Fibroblast of lung (primary cell): ENCODE data around the gene ST6GALNAC4. TPM values are rescaled to one million over a fixed set of nuclear protein-coding genes. Genes with fewer than 3 reads are reported as not detected.
A peak's percentile ranks its signal among the peaks of the same experiment; 100 is the strongest.

Experiments
- DNase-seq, 2 donors: peaks; one replicate each; pipeline versions ENCODE4 v3.0.0 to v3.0.0-alpha.2; 2010; ENCODE audit warnings: low read depth in 2 of 2
- H2AFZ ChIP-seq: 2 replicates; pipeline ENCODE4 v1.5.1; 2012; ENCODE audit warnings: low read length, control low read depth, inconsistent platforms
- H3K27ac ChIP-seq: 2 replicates; pipeline ENCODE4 v1.5.1; 2011; ENCODE audit warnings: low read length, control low read depth; ENCODE audit not compliant: insufficient read depth
- H3K27me3 ChIP-seq: 2 replicates; pipeline ENCODE4 v1.5.1; 2011; ENCODE audit warnings: mild to moderate bottlenecking, low read length; ENCODE audit not compliant: control insufficient read depth, insufficient read depth
- H3K36me3 ChIP-seq: 2 replicates; pipeline ENCODE4 v1.5.1; 2011; ENCODE audit warnings: low read length; ENCODE audit not compliant: control insufficient read depth, insufficient read depth
- H3K4me1 ChIP-seq: 2 replicates; pipeline ENCODE4 v1.5.1; 2011; ENCODE audit warnings: low read length; ENCODE audit not compliant: control insufficient read depth, insufficient read depth; ENCODE audit errors: extremely low read depth
- H3K4me2 ChIP-seq: 2 replicates; pipeline ENCODE4 v1.5.1; 2011; ENCODE audit warnings: low read length, control low read depth; ENCODE audit not compliant: insufficient read depth; ENCODE audit errors: extremely low read depth
- H3K4me3 ChIP-seq, 4 experiments: fragments of 200-600 bp in 1 of 4; sonication (generic) in 1 of 4; replicated peaks in 1 of 4; 2 replicates each; pipeline ENCODE4 v1.5.1; 2011 to 2016; ENCODE audit warnings: low read length in 4 of 4, low read depth in 3 of 4, mild to moderate bottlenecking in 3 of 4, control low read depth in 2 of 4, inconsistent platforms in 1 of 4, mixed read lengths in 1 of 4; ENCODE audit not compliant: insufficient read depth in 1 of 4; ENCODE audit errors: control extremely low read depth in 1 of 4
- H3K79me2 ChIP-seq: 2 replicates; pipeline ENCODE4 v1.5.1; 2012; ENCODE audit warnings: mild to moderate bottlenecking, low read length, inconsistent platforms; ENCODE audit not compliant: control insufficient read depth, insufficient read depth
- H3K9ac ChIP-seq: 2 replicates; pipeline ENCODE4 v1.5.1; 2011; ENCODE audit warnings: mild to moderate bottlenecking, low read length, control low read depth; ENCODE audit not compliant: insufficient read depth
- H3K9me3 ChIP-seq: 2 replicates; pipeline ENCODE4 v1.5.1; 2012; ENCODE audit warnings: low read depth, low read length; ENCODE audit not compliant: control insufficient read depth, insufficient read depth
- H4K20me1 ChIP-seq: 2 replicates; pipeline ENCODE4 v1.5.1; 2011; ENCODE audit warnings: low read length; ENCODE audit not compliant: control insufficient read depth, insufficient read depth; ENCODE audit errors: extremely low read depth
- EZH2 ChIP-seq: IDR thresholded peaks from 2 replicates; pipeline ENCODE4 v1.5.1; 2012; ENCODE audit warnings: low read length, control low read depth, mild to moderate bottlenecking; ENCODE audit errors: missing control alignments
- polyA plus RNA-seq, 2 donors: library from polyadenylated mRNA; depleted of rRNA in 1 of 2; stranded (reverse) in 1 of 2; unstranded in 1 of 2; fragments of >200 nt; gene quantifications; 2 replicates each; pipeline ENCODE4 v1.2.1, GENCODE V29; 2011 to 2012; ENCODE audit warnings: missing spikeins in 1 of 2
- total RNA-seq: library from RNA; depleted of rRNA; stranded (reverse); fragments of >200 nt; gene quantifications from 2 replicates; pipeline ENCODE4 v1.2.1, GENCODE V29; 2014
- TF ChIP-seq, protein P1 (sequence below), 2 donors: IDR thresholded peaks in 1 of 2; conservative IDR thresholded peaks in 1 of 2; 1 replicate in 1 of 2; 2 replicates in 1 of 2; pipeline ENCODE4 v1.5.1; 2011 to 2012; ENCODE audit warnings: low read length in 2 of 2, control low read depth in 1 of 2, inconsistent platforms in 1 of 2, low read depth in 1 of 2, mild to moderate bottlenecking in 1 of 2

Gene ST6GALNAC4
- total and polyA plus RNA-seq, 2 donors (not counting 1 experiment from before 2014, with no cell fraction given): 16.4 to 28.1 TPM

DNA sequence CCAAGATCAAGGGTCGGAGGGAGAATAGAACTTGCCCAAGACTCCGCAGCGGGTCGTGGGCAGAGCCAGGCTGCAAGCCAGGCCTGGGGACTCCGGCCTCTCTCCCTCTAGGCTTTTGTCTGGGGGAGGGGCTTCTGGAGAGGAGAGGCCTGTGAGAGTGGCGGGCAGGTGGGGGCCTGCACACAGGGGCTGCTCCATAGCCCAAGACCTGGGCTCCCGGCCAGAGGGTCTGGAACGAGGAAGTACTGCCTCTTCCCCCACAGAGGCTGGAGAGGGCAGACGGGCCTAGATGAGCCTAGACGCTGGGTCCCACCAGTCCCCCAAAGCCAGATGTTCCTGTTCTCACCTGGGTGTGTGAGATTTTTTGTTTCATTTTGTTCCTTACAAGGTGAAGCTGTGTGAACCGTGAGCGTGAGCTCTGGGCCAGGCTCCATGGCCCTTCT lies 12.3 kb downstream of the ST6GALNAC4 start:
- TF ChIP-seq, protein P1, sequence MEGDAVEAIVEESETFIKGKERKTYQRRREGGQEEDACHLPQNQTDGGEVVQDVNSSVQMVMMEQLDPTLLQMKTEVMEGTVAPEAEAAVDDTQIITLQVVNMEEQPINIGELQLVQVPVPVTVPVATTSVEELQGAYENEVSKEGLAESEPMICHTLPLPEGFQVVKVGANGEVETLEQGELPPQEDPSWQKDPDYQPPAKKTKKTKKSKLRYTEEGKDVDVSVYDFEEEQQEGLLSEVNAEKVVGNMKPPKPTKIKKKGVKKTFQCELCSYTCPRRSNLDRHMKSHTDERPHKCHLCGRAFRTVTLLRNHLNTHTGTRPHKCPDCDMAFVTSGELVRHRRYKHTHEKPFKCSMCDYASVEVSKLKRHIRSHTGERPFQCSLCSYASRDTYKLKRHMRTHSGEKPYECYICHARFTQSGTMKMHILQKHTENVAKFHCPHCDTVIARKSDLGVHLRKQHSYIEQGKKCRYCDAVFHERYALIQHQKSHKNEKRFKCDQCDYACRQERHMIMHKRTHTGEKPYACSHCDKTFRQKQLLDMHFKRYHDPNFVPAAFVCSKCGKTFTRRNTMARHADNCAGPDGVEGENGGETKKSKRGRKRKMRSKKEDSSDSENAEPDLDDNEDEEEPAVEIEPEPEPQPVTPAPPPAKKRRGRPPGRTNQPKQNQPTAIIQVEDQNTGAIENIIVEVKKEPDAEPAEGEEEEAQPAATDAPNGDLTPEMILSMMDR (conservative IDR thresholded peaks at IDR 0.05 in 1 of 2, IDR thresholded peaks at IDR 0.05 in 1 of 2; ENCODE audit: low read depth in 1 of 2, low read length in 2 of 2): no peak
- TF ChIP-seq EZH2: no peak
- no peak overlapping the region for H3K27ac ChIP-seq
- H2AFZ ChIP-seq: no peak overlapping the region
- H3K9ac ChIP-seq: no peak overlapping the region
- H3K4me2 ChIP-seq: no peak overlapping the region
- peaks cover 3% of the 10 kb centered on the region for H3K36me3 ChIP-seq
- H3K4me1 ChIP-seq: peaks cover 30% of the 10 kb centered on the region
- no peak overlapping the region for H3K4me3 ChIP-seq
- no peaks in the 10 kb centered on the region for H3K9me3 ChIP-seq
- no peaks in the 10 kb centered on the region for H3K79me2 ChIP-seq
- H3K27me3 ChIP-seq: no peaks in the 10 kb centered on the region
- no peaks in the 10 kb centered on the region for H4K20me1 ChIP-seq
- DNase-seq: no peak

DNA sequence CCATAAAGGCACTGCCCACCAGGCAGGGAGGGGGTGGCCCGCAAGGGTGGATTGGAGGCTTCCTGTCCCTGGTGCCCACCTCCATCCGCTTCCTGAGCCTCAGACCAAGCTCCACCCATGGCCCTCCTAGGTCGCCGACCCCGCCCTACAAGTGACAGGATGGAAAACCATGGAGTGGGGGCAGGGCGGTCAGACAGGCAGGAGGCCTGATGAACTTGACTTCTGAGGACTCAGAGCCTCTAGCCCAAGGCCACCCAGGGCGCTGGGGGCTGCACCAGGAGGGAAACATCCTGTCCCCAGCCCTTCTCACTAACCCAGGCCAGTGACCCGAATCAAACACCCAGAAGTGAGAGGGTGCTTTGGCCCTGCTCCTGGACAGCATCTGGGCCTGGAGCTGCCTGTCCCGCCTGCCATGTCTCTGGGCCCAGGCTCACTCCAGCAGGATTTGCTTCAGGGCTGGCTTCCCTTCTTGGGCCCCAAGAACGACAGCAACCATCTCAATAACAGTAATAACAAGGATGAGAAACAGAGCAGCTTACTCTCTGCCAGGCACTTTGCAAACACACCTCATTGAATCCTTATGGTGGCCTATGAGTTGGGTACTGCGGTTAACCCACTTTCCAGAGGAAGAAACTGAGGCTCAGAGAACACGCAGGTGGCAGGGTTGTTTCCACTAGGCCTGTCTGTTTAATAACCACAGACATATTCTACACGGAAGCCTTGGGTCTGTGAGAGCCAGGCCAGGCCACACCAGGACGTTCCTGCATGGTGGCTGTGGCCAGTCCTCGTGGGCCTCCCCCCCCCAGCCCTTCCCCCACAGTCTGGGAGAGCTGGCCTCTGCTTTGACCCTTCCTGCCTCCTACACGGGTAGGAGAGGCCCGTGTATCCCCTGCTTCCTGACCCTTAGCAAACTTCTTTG lies 13.0 kb downstream of the ST6GALNAC4 start:
- Histone ChIP-seq H3K36me3 (peaks cover 2% of the 10 kb centered on the region), H3K4me3 (no peak overlapping the region), H3K4me2 (no peak overlapping the region), H3K9ac (no peak overlapping the region), H2AFZ (no peak overlapping the region), H3K4me1 (peaks cover 30% of the 10 kb centered on the region), H3K9me3 (no peaks in the 10 kb centered on the region), H3K27ac (peak overlapping the region; percentile 50), H3K27me3 (no peaks in the 10 kb centered on the region), H3K79me2 (peaks cover 3% of the 10 kb centered on the region), H4K20me1 (no peaks in the 10 kb centered on the region)
- TF ChIP-seq, protein P1 (conservative IDR thresholded peaks at IDR 0.05 in 1 of 2, IDR thresholded peaks at IDR 0.05 in 1 of 2; ENCODE audit: low read depth in 1 of 2, low read length in 2 of 2): no peak
- no peak for TF ChIP-seq EZH2
- no peak for DNase-seq

DNA sequence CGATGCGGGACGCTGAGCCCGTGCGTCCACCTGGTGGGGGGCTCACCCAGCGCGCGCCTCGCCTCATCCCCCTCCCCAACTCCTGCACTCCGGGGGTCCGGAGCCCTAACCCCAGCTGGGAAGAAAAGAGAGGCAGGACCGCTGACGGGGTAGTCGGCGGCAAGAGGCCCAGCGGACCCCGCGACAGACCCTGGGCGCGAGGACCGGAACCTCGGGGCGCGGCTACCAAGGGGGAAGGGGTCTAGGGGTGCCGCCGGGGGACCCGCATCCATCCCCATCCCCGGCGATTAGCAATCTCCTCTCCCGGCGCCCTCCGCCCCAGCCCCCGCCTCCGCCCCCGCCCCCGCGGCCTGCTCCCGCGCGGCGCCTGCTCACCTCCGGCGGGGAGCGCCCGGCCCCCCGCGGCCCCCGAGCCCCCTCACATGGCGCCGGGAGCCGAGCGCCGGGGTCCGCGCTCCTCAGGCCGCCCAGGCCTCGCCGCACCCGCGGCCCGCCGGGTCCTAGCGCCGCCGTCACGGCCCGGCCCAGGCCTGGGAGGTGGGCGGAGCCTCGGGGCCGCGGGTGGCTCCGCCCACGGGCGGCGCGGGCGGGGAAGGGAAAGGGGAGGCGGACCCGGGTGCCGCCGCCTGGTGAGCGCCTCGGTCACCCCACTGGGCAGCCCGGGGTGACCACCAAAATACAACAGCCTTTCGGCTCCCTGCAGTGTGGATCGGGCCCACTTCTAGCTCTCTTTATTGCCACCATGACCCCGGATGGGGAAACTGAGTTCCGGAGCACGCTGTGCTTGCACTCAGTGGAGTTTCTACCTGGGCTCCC lies 17.5 kb downstream of the ST6GALNAC4 start, which contains the start of gene ST6GALNAC6:
Gene ST6GALNAC6 (minus strand): TSS at position 476 of the 816 bp plus-strand sequence. CDS start 1,622 bp downstream, outside the sequence.
- peak; percentile 71 for DNase-seq
- H3K4me1 ChIP-seq: peaks cover 30% of the 10 kb centered on the region
- H3K36me3 ChIP-seq: peaks cover 20% of the 10 kb centered on the region

More for the DNA sequence above, 17.5 kb downstream of the ST6GALNAC4 start, which contains the start of gene ST6GALNAC6:
- peak within 1 kb of the TSS; percentile 98 for H3K27ac ChIP-seq
- no peak within 1 kb of the TSS for H2AFZ ChIP-seq
- H4K20me1 ChIP-seq: no peaks in the 10 kb centered on the region
- H3K27me3 ChIP-seq: no peaks in the 10 kb centered on the region
- peak within 1 kb of the TSS; percentile 74 to 91 (median 85) for H3K4me3 ChIP-seq
- TF ChIP-seq, protein P1 (conservative IDR thresholded peaks at IDR 0.05 in 1 of 2, IDR thresholded peaks at IDR 0.05 in 1 of 2; ENCODE audit: low read depth in 1 of 2, low read length in 2 of 2): no peak
- peaks cover 20% of the 10 kb centered on the region for H3K79me2 ChIP-seq
- peak within 1 kb of the TSS; percentile 98 for H3K9ac ChIP-seq
- no peaks in the 10 kb centered on the region for H3K9me3 ChIP-seq
- H3K4me2 ChIP-seq: peak within 1 kb of the TSS; percentile 80
